Esophagus squamous epithelium (tissue), 4 donors: Measurements from ENCODE around the gene LRRC59.

Experiments used
- CTCF ChIP-seq, 6 experiments: fragments of 450-650 bp in 4 of 6; fragments of 200-600 bp in 2 of 6; sonication (generic) in 2 of 6; IDR thresholded peaks; one replicate each; pipeline ENCODE4 v1.5.1; 2016 to 2019; ENCODE audit warnings: antibody characterized with exemption in 6 of 6, mild to moderate bottlenecking in 4 of 6, moderate library complexity in 4 of 6
- POLR2A ChIP-seq, 4 donors: fragments of 450-650 bp; IDR thresholded peaks; one replicate each; pipeline ENCODE4 v1.6.1; 2017; ENCODE audit warnings: antibody characterized with exemption in 4 of 4, mild to moderate bottlenecking in 4 of 4, moderate library complexity in 3 of 4

- TF ChIP-seq CTCF (IDR thresholded peaks at IDR 0.05) = peak in 2 of 6 experiments; percentile 8 to 22
- TF ChIP-seq POLR2A (IDR thresholded peaks at IDR 0.05) = no peak
Measured at GRCh38 chr17:50380369-50381259, 16.7 kb downstream of the LRRC59 start.
